ENCODE data around the gene UAP1. TPM values are rescaled to one million over a fixed set of nuclear protein-coding genes. Genes with fewer than 3 reads are reported as not detected.

UAP1 gene
- polyA plus RNA-seq, 1 donor from 2014 or later = 40.1 TPM

DNA sequence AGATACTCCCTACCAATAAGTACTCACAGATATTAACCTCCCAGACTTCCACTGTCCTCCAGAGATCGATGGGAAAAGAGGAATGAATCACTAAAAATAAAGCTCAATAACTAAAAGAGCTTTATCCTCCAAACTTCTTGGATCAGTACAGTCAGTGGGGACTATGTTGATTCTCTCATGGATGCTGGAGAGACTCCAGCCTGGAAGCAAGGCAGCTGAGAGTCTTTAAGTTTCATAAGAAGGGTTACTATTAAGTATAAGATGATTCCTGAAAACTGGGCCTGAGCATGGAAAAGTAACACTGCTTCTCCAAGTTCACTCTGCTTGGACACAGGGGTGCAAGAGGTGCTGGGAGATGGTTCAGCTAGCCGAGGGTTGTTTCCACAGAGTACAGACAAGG, 64.6 kb downstream of the UAP1 start:
- Histone ChIP-seq H3K27me3 (ENCODE audit: insufficient read depth, low read depth, low read length) (no peaks in the 10 kb centered on the region), H3K9ac (ENCODE audit: low read length) (no peak overlapping the region), H3K79me2 (replicated peaks; ENCODE audit: insufficient read depth, low read length) (no peaks in the 10 kb centered on the region), H3K27ac (ENCODE audit: low read length) (no peak overlapping the region), H3K9me2 (ENCODE audit: insufficient read depth, low read length) (no peaks in the 10 kb centered on the region), H3K9me3 (ENCODE audit: low read length) (no peaks in the 10 kb centered on the region), H2AFZ (ENCODE audit: low read depth, low read length) (no peak overlapping the region), H4K20me1 (ENCODE audit: insufficient read depth) (no peaks in the 10 kb centered on the region), H3F3A (ENCODE audit: insufficient read depth, low read length, poor library complexity, severe bottlenecking) (no peaks in the 10 kb centered on the region), H3K4me2 (ENCODE audit: low read length) (no peak overlapping the region), H3K36me3 (ENCODE audit: insufficient read depth, low read length) (no peaks in the 10 kb centered on the region), H3K4me3 (ENCODE audit: low read length) (no peak overlapping the region)
- TF ChIP-seq, protein P1, sequence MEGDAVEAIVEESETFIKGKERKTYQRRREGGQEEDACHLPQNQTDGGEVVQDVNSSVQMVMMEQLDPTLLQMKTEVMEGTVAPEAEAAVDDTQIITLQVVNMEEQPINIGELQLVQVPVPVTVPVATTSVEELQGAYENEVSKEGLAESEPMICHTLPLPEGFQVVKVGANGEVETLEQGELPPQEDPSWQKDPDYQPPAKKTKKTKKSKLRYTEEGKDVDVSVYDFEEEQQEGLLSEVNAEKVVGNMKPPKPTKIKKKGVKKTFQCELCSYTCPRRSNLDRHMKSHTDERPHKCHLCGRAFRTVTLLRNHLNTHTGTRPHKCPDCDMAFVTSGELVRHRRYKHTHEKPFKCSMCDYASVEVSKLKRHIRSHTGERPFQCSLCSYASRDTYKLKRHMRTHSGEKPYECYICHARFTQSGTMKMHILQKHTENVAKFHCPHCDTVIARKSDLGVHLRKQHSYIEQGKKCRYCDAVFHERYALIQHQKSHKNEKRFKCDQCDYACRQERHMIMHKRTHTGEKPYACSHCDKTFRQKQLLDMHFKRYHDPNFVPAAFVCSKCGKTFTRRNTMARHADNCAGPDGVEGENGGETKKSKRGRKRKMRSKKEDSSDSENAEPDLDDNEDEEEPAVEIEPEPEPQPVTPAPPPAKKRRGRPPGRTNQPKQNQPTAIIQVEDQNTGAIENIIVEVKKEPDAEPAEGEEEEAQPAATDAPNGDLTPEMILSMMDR (IDR thresholded peaks at IDR 0.05; ENCODE audit: poor library complexity, severe bottlenecking) = no peak
- TF ChIP-seq MXI1 (conservative IDR thresholded peaks at IDR 0.05; ENCODE audit: poor library complexity, severe bottlenecking) (no peak), EP300 (conservative IDR thresholded peaks at IDR 0.05; ENCODE audit: poor library complexity, severe bottlenecking) (no peak), POLR2AphosphoS5 (IDR thresholded peaks at IDR 0.05) (no peak), EZH2 (IDR thresholded peaks at IDR 0.05; ENCODE audit: borderline replicate concordance, insufficient read depth, low read length, poor library complexity, severe bottlenecking) (no peak), TAF1 (IDR thresholded peaks at IDR 0.05; ENCODE audit: low read depth) (no peak), SMC3 (conservative IDR thresholded peaks at IDR 0.05; ENCODE audit: poor library complexity) (no peak), RAD21 (conservative IDR thresholded peaks at IDR 0.05) (no peak)
- TF ChIP-seq, protein P2, sequence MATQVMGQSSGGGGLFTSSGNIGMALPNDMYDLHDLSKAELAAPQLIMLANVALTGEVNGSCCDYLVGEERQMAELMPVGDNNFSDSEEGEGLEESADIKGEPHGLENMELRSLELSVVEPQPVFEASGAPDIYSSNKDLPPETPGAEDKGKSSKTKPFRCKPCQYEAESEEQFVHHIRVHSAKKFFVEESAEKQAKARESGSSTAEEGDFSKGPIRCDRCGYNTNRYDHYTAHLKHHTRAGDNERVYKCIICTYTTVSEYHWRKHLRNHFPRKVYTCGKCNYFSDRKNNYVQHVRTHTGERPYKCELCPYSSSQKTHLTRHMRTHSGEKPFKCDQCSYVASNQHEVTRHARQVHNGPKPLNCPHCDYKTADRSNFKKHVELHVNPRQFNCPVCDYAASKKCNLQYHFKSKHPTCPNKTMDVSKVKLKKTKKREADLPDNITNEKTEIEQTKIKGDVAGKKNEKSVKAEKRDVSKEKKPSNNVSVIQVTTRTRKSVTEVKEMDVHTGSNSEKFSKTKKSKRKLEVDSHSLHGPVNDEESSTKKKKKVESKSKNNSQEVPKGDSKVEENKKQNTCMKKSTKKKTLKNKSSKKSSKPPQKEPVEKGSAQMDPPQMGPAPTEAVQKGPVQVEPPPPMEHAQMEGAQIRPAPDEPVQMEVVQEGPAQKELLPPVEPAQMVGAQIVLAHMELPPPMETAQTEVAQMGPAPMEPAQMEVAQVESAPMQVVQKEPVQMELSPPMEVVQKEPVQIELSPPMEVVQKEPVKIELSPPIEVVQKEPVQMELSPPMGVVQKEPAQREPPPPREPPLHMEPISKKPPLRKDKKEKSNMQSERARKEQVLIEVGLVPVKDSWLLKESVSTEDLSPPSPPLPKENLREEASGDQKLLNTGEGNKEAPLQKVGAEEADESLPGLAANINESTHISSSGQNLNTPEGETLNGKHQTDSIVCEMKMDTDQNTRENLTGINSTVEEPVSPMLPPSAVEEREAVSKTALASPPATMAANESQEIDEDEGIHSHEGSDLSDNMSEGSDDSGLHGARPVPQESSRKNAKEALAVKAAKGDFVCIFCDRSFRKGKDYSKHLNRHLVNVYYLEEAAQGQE (IDR thresholded peaks at IDR 0.05; ENCODE audit: borderline replicate concordance) = no peak

DNA sequence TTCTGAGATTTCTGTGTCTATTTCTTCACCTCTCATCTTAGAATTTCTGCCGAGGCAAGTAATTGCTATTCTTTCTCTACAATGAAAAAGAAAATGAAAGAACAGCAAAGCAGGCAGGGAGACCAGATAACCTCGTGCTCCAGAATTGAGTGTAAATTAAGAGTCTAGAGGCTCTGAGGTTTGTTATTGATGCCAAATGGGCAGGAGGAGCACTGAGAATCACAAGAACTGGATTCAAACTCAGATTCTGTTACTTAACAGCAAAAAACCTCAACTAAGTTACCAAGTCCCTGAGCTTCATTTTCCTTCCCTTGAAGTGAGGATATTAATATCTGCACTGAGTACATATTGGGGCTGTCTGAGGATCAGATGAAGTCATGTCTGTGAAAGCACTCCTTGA, 65.2 kb downstream of the UAP1 start:
- H3K36me3 ChIP-seq (ENCODE audit: insufficient read depth, low read length) = no peaks in the 10 kb centered on the region
- H3K27me3 ChIP-seq (ENCODE audit: insufficient read depth, low read depth, low read length) = no peaks in the 10 kb centered on the region
- no peak overlapping the region for H3K9ac ChIP-seq (ENCODE audit: low read length)
- H3K4me2 ChIP-seq (ENCODE audit: low read length) = no peak overlapping the region
- H3K79me2 ChIP-seq (replicated peaks; ENCODE audit: insufficient read depth, low read length) = no peaks in the 10 kb centered on the region
- H3K9me3 ChIP-seq (ENCODE audit: low read length) = no peaks in the 10 kb centered on the region
- H3K4me3 ChIP-seq (ENCODE audit: low read length) = no peak overlapping the region
- no peak overlapping the region for H3K27ac ChIP-seq (ENCODE audit: low read length)
- no peaks in the 10 kb centered on the region for H3K9me2 ChIP-seq (ENCODE audit: insufficient read depth, low read length)
- H2AFZ ChIP-seq (ENCODE audit: low read depth, low read length) = no peak overlapping the region
- TF ChIP-seq SMC3 (conservative IDR thresholded peaks at IDR 0.05; ENCODE audit: poor library complexity) = no peak
- TF ChIP-seq TAF1 (IDR thresholded peaks at IDR 0.05; ENCODE audit: low read depth) = no peak
- TF ChIP-seq, protein P2 (IDR thresholded peaks at IDR 0.05; ENCODE audit: borderline replicate concordance) = no peak
- TF ChIP-seq, protein P1 (IDR thresholded peaks at IDR 0.05; ENCODE audit: poor library complexity, severe bottlenecking) = no peak
- no peak for TF ChIP-seq MXI1 (conservative IDR thresholded peaks at IDR 0.05; ENCODE audit: poor library complexity, severe bottlenecking)
- no peak for TF ChIP-seq POLR2AphosphoS5 (IDR thresholded peaks at IDR 0.05)
- TF ChIP-seq EZH2 (IDR thresholded peaks at IDR 0.05; ENCODE audit: borderline replicate concordance, insufficient read depth, low read length, poor library complexity, severe bottlenecking) = no peak
- TF ChIP-seq EP300 (conservative IDR thresholded peaks at IDR 0.05; ENCODE audit: poor library complexity, severe bottlenecking) = no peak
- no peak for TF ChIP-seq RAD21 (conservative IDR thresholded peaks at IDR 0.05)
- no peaks in the 10 kb centered on the region for H4K20me1 ChIP-seq (ENCODE audit: insufficient read depth)
- H3F3A ChIP-seq (ENCODE audit: insufficient read depth, low read length, poor library complexity, severe bottlenecking) = no peaks in the 10 kb centered on the region
